GM18520 (cell line): ENCODE measurements around the gene KCTD11.

Source experiments
- ATAC-seq: cut with Tn5 transposase; IDR thresholded peaks from one replicate; pipeline ENCODE4 v1.9.1; 2021; ENCODE audit not compliant: unreplicated experiment

The KCTD11 gene

DNA sequence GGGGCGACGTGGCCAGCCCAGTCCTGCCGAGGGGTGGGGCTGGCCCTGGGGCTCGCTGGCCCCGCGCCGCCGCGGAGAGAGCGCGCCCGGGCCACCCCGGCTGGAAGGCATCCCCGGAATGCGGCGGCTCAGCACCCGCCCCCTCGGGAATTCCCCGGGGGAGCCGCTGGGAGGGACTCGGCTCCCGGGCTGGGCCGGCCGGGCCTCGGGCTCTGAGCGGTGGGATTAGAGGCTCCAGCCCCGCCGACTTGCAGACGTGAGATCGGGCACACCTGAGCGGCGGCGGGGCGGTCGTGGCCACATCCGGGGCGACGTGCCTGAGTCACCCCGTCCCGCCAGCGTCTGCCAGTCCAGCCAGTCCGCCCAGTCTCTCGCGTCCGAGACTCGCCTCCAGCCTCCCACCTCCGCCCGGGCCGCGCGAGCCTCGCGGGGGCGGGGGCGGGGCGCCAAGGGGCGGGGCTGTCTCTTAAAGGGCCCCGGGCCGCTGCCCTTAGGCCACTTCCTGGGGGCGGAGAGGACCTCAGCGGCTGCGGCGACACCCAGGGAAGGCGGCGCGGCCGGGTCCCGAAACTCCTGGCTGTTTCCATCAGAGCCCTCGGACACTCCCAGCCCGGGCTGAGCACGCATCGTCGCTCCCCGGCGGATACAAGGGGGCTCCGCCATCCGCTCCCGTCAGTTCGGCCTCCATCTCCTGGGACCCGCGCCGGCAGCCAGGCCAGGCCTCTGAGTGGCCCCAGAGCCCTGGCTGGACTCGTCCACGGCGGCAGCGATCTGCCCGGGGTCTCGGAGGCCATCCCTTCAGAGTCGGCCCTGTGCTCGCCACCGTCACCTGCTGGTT is at the start of gene KCTD11:
Gene KCTD11 (plus strand): TSS at position 498 of the 838 bp plus-strand sequence.
- peak; percentile 45 for ATAC-seq

DNA sequence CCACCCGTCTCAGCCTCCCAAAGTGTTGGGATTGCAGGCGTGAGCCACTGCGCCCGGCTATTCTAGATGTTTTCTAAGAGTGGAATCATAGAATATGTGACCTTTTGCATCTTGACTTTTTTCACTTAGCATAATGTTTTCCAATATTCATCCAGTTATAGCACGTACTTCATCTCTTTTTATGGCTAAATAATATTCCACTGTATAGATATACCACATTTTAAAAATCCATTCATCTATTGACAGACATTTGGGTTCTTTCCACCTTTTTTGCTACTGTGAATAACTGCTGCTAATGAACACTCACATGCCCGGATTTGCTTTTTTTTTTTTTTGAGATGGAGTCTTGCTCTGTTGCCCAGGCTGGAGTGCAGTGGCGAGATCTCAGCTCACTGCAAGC is 47.8 kb upstream of the KCTD11 start:
- ATAC-seq: no peak

GRCh38 chr17:7306911-7307685 is 44.9 kb upstream of the KCTD11 start, which contains the start of gene EIF5A:
TSS of gene EIF5A (plus strand) at chr17:7307628. CDS start at chr17:7309636, 2,008 bp downstream.
- peak; percentile 62 for ATAC-seq

DNA sequence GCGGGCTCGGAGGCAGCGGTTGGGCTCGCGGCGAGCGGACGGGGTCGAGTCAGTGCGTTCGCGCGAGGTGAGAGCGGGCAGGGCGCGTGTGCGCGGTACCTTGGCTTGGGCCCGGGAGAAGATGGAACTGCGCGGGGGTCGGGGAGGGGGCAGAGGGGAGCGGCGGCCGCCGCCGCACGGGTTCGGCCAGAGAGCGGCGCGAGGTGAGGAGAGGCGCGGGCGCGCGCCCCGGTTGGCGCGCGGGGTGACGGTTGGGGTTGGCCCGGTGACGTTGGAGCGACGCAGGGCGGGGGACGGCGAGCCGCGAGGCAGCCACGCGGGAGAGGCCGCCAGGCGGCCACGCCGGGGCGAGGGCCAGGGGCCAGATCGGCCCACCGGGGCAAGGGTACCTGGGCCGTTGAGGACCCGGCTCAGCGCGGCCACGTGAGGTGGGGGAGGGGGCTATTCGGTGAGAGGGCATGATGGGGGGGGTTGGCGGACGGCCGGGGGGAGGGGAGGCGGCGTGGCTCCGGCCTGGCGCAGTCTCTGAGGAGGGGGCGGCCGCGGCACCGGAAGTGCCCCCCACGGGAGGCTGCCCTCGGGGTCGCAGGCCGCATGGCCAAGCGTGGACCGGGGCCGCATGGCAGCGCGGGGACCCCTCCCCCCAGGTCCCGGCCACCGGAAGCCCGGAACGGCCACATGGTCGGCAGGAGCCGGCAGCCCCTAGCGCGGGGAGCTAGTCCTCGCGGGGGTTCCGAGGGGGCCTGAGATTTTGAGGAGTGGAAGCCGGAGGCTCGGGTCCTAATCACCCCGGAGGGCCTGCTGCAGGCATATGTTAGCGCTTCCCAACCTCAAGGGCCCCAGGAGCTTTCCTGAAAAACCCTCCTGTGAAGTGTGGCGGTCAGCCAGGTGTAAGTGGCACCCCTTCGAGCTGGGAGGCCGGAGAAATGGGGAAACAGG is 44.0 kb upstream of the KCTD11 start:
- ATAC-seq: no peak

- no peak for ATAC-seq
Observed at GRCh38 chr17:7308625-7309433, 43.1 kb upstream of the KCTD11 start.

GRCh38 chr17:7309628-7310027 is 42.3 kb upstream of the KCTD11 start:
- no peak for ATAC-seq

DNA sequence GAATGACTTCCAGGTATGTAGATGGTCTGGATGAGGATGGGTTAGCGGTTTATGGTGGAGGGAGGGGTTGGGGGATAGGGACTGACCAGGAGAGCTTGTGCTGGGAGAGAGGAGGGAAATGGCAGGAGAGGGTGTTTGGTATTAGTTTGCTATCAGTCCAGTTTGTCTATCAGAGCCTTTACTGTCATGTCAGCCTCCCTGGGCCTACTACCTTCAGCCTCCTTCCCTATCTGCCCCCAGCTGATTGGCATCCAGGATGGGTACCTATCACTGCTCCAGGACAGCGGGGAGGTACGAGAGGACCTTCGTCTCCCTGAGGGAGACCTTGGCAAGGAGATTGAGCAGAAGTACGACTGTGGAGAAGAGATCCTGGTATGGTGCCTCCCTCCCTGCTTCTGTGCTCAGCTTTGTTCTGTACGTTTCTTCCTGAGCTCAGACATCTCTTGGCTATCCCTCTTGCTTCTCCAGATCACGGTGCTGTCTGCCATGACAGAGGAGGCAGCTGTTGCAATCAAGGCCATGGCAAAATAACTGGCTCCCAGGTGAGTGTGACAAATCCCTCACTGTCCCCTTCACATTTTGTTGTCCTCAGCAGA is 40.8 kb upstream of the KCTD11 start:
- no peak for ATAC-seq

- ATAC-seq: no peak
Observed at GRCh38 chr17:7312432-7313087, 39.4 kb upstream of the KCTD11 start.

DNA sequence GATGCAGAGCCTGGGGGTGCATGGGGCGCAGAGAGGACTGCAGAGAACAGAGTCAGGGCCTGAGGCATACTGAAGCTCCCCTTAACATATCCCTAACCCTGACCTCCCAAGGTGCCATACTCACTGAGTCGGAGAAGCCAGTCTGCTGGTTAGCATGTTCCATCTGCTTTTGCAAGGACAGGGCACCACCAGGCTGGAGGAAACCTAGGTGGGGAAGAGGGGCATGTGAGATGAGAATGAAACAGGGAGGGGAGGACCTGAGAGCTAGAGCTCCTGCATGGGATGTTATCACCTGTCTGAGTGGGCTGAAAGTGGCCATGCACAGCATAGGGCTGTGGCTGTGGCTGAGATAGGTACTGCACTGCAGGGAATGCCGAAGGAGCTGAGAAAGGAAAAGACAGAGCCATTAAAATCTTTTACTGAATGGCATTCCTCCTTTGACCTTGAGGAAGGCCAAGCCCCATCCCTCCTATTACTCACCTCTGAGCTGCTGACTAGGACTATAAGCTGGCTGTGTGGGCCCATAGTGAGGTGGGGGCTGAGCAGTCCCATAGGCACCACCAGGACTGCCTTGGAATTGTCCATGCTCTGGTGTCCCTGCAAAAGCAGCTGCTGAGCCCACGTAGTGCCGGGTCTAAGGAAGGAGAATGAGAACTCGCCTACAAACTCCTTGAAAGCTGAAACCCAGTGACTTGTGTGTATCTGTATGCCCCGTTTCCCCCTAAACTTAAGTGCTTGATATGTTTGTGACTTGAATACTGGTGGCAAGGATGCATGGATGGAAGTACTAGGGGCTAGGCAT is 38.7 kb upstream of the KCTD11 start:
- ATAC-seq: no peak

DNA sequence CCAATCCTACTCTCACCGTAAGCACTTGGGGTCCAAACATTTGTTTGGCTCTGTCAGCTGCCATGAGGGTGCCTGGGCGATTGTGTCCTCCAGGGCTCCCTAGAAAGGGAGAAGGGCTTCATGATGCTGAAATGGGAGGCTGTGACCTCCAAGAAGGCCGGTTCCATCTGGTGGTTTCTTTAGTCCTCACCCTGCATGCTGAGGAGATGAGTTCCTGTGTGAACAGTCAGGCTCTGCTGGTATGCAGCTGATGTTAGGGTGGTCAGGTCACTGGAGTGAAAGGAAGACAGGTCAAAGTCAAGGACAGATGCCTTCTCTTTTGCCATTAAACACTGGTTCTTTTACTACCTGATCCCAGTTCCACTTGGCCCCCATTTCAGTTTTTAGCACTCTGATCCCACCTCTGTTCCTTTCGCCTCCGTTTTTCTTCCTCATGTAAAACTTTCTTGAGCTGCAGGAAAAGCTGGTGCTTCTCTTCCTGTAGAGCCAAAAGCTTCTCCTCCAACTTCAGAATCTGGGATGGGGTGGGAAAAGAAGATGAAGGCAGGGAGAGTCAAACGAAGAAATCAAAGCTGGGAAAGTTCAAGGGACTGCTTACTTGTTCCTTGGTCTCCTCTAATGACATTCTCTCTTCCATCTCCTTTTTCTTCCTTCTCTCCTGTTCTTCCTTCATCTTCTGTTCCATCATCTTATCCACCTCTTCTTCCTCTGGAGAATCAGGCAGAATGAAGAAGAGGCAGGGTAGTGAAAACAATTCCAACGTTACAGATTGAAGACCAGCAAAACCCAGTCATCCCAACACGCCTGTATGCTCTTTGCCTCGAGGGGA is 37.9 kb upstream of the KCTD11 start:
- ATAC-seq: no peak

DNA sequence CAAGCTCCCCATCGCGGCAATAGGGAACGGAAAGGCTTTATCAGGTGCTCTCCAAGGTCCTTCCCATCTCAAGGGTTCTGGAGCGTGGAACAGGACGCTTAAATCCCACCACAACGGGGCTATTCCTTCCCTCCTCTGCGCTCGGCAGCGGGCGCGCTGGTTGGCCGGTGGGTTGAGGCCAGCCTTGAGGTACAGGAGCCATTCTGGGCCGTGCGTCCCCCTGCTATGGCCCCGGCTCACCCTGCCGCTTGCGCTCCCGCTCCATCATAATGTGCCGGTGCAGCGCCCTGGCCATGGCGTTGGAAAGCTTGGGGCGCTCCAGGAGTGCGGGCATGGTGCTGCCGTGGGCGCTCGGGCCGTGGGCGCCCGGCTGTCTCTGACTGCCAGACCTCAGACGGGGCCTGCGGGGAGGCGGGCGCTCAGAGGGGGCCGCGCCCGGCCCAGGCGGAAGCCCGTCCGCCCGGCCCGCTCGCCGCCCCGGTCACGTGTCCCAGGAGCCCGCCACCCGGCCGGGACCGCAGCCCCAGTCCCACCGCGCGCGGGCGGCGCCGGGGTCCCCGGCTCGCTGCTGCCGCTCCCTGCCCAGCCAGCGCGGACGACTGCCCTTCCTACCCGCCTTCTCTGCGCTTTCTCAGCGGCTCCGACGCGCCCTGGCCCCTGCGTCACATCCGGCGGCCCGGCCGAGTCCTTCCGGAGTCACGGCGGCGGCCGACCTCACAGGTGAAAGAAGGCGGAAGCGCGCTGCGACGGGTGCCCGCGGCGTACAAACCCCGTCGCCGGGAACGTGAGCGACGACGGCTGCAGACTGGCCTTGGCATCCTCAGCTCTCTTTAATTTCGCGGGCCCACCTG is 37.0 kb upstream of the KCTD11 start, which contains the start of gene GPS2:
Gene GPS2 (minus strand): TSS at position 642 of the 851 bp plus-strand sequence. CDS start 308 bp downstream, at position 334.
- ATAC-seq: peak; percentile 64

DNA sequence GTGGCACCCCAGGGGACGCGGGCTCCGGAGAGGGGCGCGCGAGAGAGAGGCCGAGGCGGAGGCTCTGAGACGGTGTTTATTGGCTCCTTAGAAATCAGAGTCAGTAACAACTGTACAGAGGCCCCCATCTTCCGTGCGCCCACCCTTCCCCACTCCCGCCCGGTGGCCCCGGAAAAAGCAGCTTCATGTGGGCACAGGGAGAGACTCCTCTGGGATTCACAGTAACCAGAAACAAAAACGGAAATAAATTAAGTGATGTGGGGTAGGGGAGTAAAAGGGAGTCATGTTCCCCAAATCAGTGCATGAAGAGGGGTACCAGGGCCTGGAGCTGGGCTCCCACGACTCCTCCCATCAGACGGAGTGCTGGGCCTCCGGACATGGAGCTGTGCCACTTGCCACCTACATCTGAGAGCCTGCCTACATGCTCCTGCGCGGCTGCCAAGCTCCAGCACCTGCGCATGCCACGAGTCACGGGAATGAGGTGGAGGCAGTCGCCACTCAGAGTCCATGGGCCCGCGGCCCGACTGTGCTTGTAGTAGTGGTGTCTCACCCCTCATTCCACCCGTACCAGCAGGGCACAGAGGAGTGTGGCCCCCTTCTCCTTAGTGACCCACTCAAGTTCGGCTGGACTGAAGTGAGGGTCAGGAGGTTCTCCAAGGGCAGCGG is 36.3 kb upstream of the KCTD11 start:
- no peak for ATAC-seq

DNA sequence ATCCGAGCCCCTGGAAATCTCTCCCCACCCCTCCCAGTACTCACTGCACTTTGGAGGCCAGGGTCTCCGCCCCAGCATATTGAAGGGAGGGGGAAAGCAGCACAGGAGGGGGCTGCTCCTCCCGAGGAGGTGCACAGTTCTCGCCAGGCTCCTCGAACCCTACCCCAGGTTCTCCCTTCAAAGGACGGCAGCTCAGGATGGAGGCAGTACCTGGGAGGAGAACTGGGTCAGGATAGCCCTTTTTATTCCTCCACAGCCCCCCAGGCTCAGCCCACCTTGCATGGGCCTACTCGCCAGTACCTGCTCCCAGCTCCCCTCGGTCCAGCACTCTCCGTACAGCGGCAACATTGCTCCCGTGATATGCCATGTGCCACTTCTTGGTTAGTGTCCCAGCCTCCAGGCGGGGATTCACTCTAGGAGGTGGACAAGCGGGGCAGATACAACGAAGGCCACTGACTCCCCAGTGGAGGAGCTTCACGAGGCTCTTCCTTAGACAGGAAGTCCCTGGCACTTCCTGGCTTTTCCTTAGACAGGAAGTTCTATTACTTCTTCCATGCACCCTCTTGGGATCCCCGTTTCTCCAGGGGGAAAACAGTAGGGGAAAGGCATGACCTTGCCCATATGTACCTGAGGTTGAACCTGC is 34.7 kb upstream of the KCTD11 start:
- no peak for ATAC-seq

DNA sequence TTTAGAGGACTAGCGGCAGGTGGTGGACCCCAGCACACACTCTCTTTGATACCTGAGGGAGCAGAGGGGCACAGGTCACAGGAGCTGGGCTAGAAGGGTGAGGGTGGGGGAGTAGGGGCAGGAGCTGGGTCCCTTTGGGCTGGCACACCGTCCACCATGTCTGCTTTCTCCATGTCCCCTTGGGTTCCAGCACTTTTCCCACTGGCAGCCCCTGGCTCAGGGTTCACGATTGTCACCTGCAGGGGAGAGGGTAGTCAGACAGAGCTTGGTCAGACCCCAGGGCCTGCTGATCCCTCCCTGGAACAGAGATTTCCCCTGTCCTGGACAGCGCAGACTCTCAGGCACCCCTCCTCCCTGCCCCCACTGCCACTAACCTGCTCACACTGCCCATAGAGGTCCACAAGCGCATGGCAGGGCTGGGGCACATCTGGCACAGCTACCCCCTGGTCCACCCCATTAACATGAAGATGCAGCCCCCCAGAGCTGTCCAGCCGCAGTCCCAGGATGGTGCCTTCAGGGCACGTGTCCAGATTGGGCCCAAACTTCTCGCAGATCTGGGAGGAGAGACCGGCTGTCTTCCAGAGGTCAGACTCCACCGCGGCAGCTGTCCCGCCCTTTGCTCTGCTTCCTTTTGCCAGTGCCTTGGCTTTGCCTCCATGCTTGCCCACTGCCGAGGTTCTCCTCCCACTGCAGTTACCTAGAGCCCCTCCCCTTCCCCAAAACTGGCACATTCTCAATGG is 33.7 kb upstream of the KCTD11 start:
- no peak for ATAC-seq

- no peak for ATAC-seq
Observed at GRCh38 chr17:7321466-7321865, 30.5 kb upstream of the KCTD11 start.
